HCT116 (cell line): Measurements from ENCODE around the gene TCERG1L. TPM values are rescaled to one million over a fixed set of nuclear protein-coding genes. Genes with fewer than 3 reads are reported as not detected.

Source experiments
- ATAC-seq: fragments of 200-7000 bp; cut with Tn5 transposase; 2 replicates; pipeline ENCODE4 v1.9.1; 2020; ENCODE audit warnings: mild to moderate bottlenecking, moderate library complexity
- BruUV-seq: library from RNA; stranded (reverse); fragments of 400-500 nt; replicated peaks from 2 replicates; lab custom pipeline; 2021; lab: Mats Ljungman, UMichigan
- CTCF ChIA-PET: fragments of 300-600 bp; sonication (Branson Sonifier 250); formaldehyde crosslinking; loops from one replicate; lab custom pipeline; 2021; ENCODE audit warnings: antibody characterized with exemption; lab: Charles Lee
- POLR2A ChIA-PET: fragments of 300-600, 350-600 bp; sonication (Branson Sonifier 250); formaldehyde crosslinking; loops from one replicate; lab custom pipeline; 2021; ENCODE audit warnings: antibody characterized with exemption; lab: Charles Lee
- RAD21 ChIA-PET, 2 experiments: fragments of 300-600 bp; sonication (Branson Sonifier 250); formaldehyde crosslinking; loops; one replicate each; lab custom pipeline; 2023; ENCODE audit warnings: low total read pairs in 2 of 2; ENCODE audit not compliant: uncharacterized antibody in 2 of 2, unreplicated experiment in 2 of 2, low non-redundant PET in 1 of 2; lab: Charles Lee
- DNase-seq: peaks from one replicate; pipeline ENCODE4 v3.0.0-alpha.2; 2010; ENCODE audit warnings: low read depth, low spot score
- H2AFZ ChIP-seq: fragments of 200-600 bp; shearing (Covaris generic), sonication (generic); 2 replicates; pipeline ENCODE4 v1.6.1; 2017; ENCODE audit warnings: low read depth, mixed run types, mixed read lengths, antibody characterized with exemption, low read length; ENCODE audit not compliant: poor library complexity, severe bottlenecking
- H3K27ac ChIP-seq: 2 replicates; pipeline ENCODE4 v1.5.1; 2012; ENCODE audit warnings: low read depth, low read length
- H3K27me3 ChIP-seq: fragments of 200-600 bp; sonication (generic); 2 replicates; pipeline ENCODE4 v1.6.1; 2016; ENCODE audit warnings: mixed run types, low read length, mixed read lengths; ENCODE audit not compliant: insufficient read depth
- H3K36me3 ChIP-seq, 2 experiments: fragments of 200-500 bp in 1 of 2; fragments of 200-600 bp in 1 of 2; sonication (Bioruptor generic) in 1 of 2; sonication (generic) in 1 of 2; 2 replicates each; pipeline versions ENCODE4 v1.5.1 to v1.6.1; 2014 to 2016; ENCODE audit warnings: low read length in 2 of 2, inconsistent platforms in 1 of 2, mixed read lengths in 1 of 2, mixed run types in 1 of 2; ENCODE audit not compliant: insufficient read depth in 2 of 2, control insufficient read depth in 1 of 2
- H3K4me1 ChIP-seq, 2 experiments: fragments of 200-600 bp in 1 of 2; sonication (generic) in 1 of 2; 2 replicates each; pipeline versions ENCODE4 v1.5.1 to v1.6.1; 2012 to 2017; ENCODE audit warnings: low read length in 2 of 2, inconsistent platforms in 1 of 2, mild to moderate bottlenecking in 1 of 2, mixed read lengths in 1 of 2, mixed run types in 1 of 2, moderate library complexity in 1 of 2; ENCODE audit not compliant: insufficient read depth in 2 of 2, control insufficient read depth in 1 of 2
- H3K4me2 ChIP-seq: fragments of 200-600 bp; sonication (generic); 2 replicates; pipeline ENCODE4 v1.6.1; 2017; ENCODE audit warnings: mixed run types, low read length, mixed read lengths
- H3K4me3 ChIP-seq, 2 experiments: fragments of 200-600 bp in 1 of 2; sonication (generic) in 1 of 2; replicated peaks in 1 of 2; 2 replicates each; pipeline ENCODE4 v1.5.1; 2011 to 2016; ENCODE audit warnings: low read length in 2 of 2, control low read depth in 1 of 2, low read depth in 1 of 2, mild to moderate bottlenecking in 1 of 2, mixed read lengths in 1 of 2, mixed run types in 1 of 2
- H3K79me2 ChIP-seq: fragments of 200-600 bp; sonication (generic); 2 replicates; pipeline ENCODE4 v1.6.1; 2017; ENCODE audit warnings: mild to moderate bottlenecking, mixed run types, low read length, moderate library complexity, mixed read lengths; ENCODE audit not compliant: insufficient read depth
- H3K9ac ChIP-seq: fragments of 200-600 bp; sonication (generic); 2 replicates; pipeline ENCODE4 v1.6.1; 2016; ENCODE audit warnings: low read length, mixed read lengths
- H3K9me2 ChIP-seq: fragments of 200-600 bp; sonication (generic), shearing (Covaris generic); 2 replicates; pipeline ENCODE4 v1.6.1; 2017; ENCODE audit warnings: mixed run types, mild to moderate bottlenecking, moderate library complexity; ENCODE audit not compliant: insufficient read depth
- H3K9me3 ChIP-seq, 2 experiments: fragments of 200-500 bp in 1 of 2; fragments of 200-600 bp in 1 of 2; sonication (Bioruptor generic) in 1 of 2; sonication (generic) in 1 of 2; 2 replicates each; pipeline ENCODE4 v1.6.1; 2014 to 2017; ENCODE audit warnings: low read length in 2 of 2, mixed read lengths in 2 of 2, inconsistent platforms in 1 of 2, low read depth in 1 of 2, mild to moderate bottlenecking in 1 of 2, mixed run types in 1 of 2, moderate library complexity in 1 of 2; ENCODE audit not compliant: control insufficient read depth in 1 of 2, insufficient read depth in 1 of 2
- H4K20me1 ChIP-seq: fragments of 200-600 bp; sonication (generic), shearing (Covaris generic); 2 replicates; pipeline ENCODE4 v1.6.1; 2017; ENCODE audit warnings: mixed run types, mild to moderate bottlenecking, moderate library complexity; ENCODE audit not compliant: insufficient read depth
- CTCF ChIP-seq, 3 experiments: fragments of 200-600 bp in 1 of 3; sonication (generic) in 1 of 3; IDR thresholded peaks in 2 of 3; conservative IDR thresholded peaks in 1 of 3; 2 replicates each; pipeline ENCODE4 v1.5.1; 2012 to 2017; ENCODE audit warnings: low read depth in 2 of 3, low read length in 2 of 3, antibody characterized with exemption in 1 of 3, borderline replicate concordance in 1 of 3, control low read depth in 1 of 3, mild to moderate bottlenecking in 1 of 3, mixed read lengths in 1 of 3, mixed run types in 1 of 3, moderate library complexity in 1 of 3; ENCODE audit not compliant: insufficient read depth in 1 of 3
- EGR1 ChIP-seq: IDR thresholded peaks from 2 replicates; pipeline ENCODE4 v1.6.1; 2012; ENCODE audit warnings: low read depth
- ELF1 ChIP-seq: IDR thresholded peaks from 2 replicates; pipeline ENCODE4 v1.6.1; 2012; ENCODE audit warnings: low read depth, borderline replicate concordance
- EZH2 ChIP-seq: fragments of 200-600 bp; sonication (generic); IDR thresholded peaks from 2 replicates; pipeline ENCODE4 v1.6.1; 2017; ENCODE audit warnings: antibody characterized with exemption, mixed run types
- EZH2phosphoT487 ChIP-seq: fragments of 200-600 bp; IDR thresholded peaks from 2 replicates; pipeline ENCODE4 v1.6.1; 2018; ENCODE audit warnings: antibody characterized with exemption, borderline replicate concordance
- FOSL1 ChIP-seq: IDR thresholded peaks from 2 replicates; pipeline ENCODE4 v1.6.1; 2012; ENCODE audit warnings: low read depth
- JUND ChIP-seq: IDR thresholded peaks from 2 replicates; pipeline ENCODE4 v1.6.1; 2012
- POLR2A ChIP-seq: IDR thresholded peaks from 2 replicates; pipeline ENCODE4 v1.7.0; 2011; ENCODE audit warnings: borderline replicate concordance; ENCODE audit not compliant: insufficient read depth, insufficient read length; ENCODE audit errors: extremely low read depth
- POLR2AphosphoS5 ChIP-seq: IDR thresholded peaks from 2 replicates; pipeline ENCODE4 v1.6.1; 2011; ENCODE audit warnings: mild to moderate bottlenecking, low read depth, low read length, moderate library complexity
- SIN3A ChIP-seq: IDR thresholded peaks from 2 replicates; pipeline ENCODE4 v1.6.1; 2012; ENCODE audit warnings: low read depth
- SP1 ChIP-seq: IDR thresholded peaks from 2 replicates; pipeline ENCODE4 v1.6.1; 2012; ENCODE audit warnings: low read depth
- ZFX ChIP-seq: fragments of 450-650 bp; IDR thresholded peaks from 2 replicates; pipeline ENCODE4 v1.6.1; 2017
- intact Hi-C: fragments of 100-400 bp; cut with micrococcal nuclease; formaldehyde crosslinking; loops from 2 replicates; pipeline ENCODE4 v1.10.0; 2022
- total RNA-seq: library from RNA; stranded (reverse); gene quantifications from one replicate; pipeline ENCODE4 v1.2.1, GENCODE V29; 2021; ENCODE audit not compliant: unreplicated experiment
- TF ChIP-seq, protein P1 (sequence below): IDR thresholded peaks from 2 replicates; pipeline ENCODE4 v1.6.1; 2012; ENCODE audit warnings: low read depth
- TF ChIP-seq, protein P2 (sequence below): IDR thresholded peaks from 2 replicates; pipeline ENCODE4 v1.6.1; 2011; ENCODE audit warnings: mild to moderate bottlenecking, low read length, moderate library complexity; ENCODE audit not compliant: insufficient replicate concordance; ENCODE audit errors: extremely low read depth

Gene TCERG1L
- total RNA-seq, 1 experiment from 2014 or later = not detected

DNA sequence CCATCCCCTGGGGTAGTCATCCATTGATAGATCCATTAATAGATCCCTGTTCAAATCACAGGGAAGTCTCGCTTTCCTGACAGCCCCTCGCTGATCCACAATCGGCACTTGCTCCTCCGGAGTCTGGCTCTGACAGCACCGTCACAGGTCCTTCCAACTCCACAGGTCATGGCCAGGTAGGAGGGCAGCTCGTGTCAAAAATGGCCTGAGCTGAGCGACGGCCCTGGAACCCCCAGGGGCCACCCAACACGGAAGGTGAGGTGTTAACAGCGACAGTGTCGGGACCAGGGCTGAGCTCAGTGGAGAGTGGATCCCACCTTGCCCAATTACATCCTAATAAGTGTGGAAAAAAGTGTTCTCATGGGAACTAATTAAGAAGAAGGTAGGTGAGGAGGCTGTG lies 219.8 kb downstream of the TCERG1L start (continued):
- TF ChIP-seq, protein P1, sequence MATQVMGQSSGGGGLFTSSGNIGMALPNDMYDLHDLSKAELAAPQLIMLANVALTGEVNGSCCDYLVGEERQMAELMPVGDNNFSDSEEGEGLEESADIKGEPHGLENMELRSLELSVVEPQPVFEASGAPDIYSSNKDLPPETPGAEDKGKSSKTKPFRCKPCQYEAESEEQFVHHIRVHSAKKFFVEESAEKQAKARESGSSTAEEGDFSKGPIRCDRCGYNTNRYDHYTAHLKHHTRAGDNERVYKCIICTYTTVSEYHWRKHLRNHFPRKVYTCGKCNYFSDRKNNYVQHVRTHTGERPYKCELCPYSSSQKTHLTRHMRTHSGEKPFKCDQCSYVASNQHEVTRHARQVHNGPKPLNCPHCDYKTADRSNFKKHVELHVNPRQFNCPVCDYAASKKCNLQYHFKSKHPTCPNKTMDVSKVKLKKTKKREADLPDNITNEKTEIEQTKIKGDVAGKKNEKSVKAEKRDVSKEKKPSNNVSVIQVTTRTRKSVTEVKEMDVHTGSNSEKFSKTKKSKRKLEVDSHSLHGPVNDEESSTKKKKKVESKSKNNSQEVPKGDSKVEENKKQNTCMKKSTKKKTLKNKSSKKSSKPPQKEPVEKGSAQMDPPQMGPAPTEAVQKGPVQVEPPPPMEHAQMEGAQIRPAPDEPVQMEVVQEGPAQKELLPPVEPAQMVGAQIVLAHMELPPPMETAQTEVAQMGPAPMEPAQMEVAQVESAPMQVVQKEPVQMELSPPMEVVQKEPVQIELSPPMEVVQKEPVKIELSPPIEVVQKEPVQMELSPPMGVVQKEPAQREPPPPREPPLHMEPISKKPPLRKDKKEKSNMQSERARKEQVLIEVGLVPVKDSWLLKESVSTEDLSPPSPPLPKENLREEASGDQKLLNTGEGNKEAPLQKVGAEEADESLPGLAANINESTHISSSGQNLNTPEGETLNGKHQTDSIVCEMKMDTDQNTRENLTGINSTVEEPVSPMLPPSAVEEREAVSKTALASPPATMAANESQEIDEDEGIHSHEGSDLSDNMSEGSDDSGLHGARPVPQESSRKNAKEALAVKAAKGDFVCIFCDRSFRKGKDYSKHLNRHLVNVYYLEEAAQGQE = no peak
- no peak for TF ChIP-seq SP1

DNA sequence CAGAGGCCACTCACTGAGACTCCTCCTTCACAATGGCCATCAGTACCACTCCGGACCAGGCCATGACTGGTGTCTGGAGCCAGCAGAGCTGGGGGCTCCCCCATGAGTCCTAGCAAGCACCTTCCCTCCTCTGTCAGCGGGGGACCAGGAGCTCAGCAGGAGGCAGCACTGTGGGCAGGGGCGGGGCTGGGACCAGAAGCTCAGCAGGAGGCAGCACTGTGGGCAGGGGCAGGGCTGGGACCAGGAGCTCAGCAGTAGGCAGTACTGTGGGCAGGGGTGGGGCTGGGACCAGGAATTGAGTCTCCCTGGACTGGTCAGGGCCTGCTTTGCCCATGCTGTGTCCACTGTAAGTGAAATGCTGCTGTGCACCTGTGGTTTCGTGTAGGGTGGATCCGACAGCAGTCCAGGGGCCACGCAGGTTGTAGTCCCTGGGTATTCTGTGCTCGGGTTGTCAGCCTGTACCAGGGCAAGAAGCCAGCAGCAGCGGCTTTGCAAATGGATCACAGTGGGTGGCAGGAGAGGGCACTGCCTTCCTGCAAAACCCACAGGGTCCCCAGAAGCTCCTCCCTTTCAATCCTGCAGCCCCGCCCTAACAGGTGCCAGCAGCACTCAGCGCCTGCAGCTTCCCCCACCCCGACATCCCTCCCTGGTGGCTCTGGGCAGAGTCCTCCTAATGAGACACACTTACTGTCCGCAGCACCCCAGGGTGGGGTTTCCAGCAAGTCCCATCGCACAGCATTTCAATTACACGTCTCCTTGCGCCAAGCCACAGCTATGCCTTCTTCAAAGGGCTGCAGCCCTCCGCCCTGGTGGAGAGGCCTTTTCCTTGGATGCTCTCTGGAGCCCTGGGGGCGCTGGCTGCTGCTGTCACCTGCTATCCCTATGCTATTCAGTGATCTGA lies 220.5 kb downstream of the TCERG1L start:
- POLR2A ChIA-PET = no interaction called here
- no peaks in the 10 kb centered on the region for H3K27me3 ChIP-seq
- no TSS peak for BruUV-seq

More for the DNA sequence above, 220.5 kb downstream of the TCERG1L start:
- H3K9me2 ChIP-seq = no peaks in the 10 kb centered on the region
- H3K36me3 ChIP-seq = no peaks in the 10 kb centered on the region
- ATAC-seq (no peak), DNase-seq (no peak)
- no peaks in the 10 kb centered on the region for H3K9me3 ChIP-seq
- H3K4me1 ChIP-seq = peaks cover 11 to 16% of the 10 kb centered on the region in 2 experiments; a peak in 3 of 4 replicates
- no peak overlapping the region for H2AFZ ChIP-seq
- H3K4me3 ChIP-seq = no peak overlapping the region
- intact Hi-C loops = no loop called here
- no peak overlapping the region for H3K4me2 ChIP-seq
- no peaks in the 10 kb centered on the region for H3K79me2 ChIP-seq
- ChIA-PET CTCF (no interaction called here), RAD21 (no interaction called here)
- no peak overlapping the region for H3K9ac ChIP-seq
- TF ChIP-seq FOSL1 (no peak), POLR2AphosphoS5 (no peak), SIN3A (no peak), CTCF (IDR thresholded peaks at IDR 0.05 in 2 of 3, conservative IDR thresholded peaks at IDR 0.05 in 1 of 3; ENCODE audit: borderline replicate concordance in 1 of 3, insufficient read depth in 1 of 3, low read depth in 2 of 3, low read length in 2 of 3) (no peak), ELF1 (no peak), EZH2phosphoT487 (no peak), EZH2 (no peak), ZFX (no peak), JUND (no peak), EGR1 (no peak), POLR2A (no peak)
- TF ChIP-seq, protein P2, sequence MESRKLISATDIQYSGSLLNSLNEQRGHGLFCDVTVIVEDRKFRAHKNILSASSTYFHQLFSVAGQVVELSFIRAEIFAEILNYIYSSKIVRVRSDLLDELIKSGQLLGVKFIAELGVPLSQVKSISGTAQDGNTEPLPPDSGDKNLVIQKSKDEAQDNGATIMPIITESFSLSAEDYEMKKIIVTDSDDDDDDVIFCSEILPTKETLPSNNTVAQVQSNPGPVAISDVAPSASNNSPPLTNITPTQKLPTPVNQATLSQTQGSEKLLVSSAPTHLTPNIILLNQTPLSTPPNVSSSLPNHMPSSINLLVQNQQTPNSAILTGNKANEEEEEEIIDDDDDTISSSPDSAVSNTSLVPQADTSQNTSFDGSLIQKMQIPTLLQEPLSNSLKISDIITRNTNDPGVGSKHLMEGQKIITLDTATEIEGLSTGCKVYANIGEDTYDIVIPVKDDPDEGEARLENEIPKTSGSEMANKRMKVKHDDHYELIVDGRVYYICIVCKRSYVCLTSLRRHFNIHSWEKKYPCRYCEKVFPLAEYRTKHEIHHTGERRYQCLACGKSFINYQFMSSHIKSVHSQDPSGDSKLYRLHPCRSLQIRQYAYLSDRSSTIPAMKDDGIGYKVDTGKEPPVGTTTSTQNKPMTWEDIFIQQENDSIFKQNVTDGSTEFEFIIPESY = no peak
- no peak overlapping the region; the same call in 1 of the 2 replicates for H3K27ac ChIP-seq
- no peaks in the 10 kb centered on the region for H4K20me1 ChIP-seq
